HG02623 (cell line): ENCODE results near the gene SPRR2F.

ENCODE experiments used
- ATAC-seq: cut with Tn5 transposase; IDR thresholded peaks from one replicate; pipeline ENCODE4 v1.9.1; 2021; ENCODE audit warnings: moderate library complexity; ENCODE audit not compliant: unreplicated experiment

SPRR2F gene

DNA sequence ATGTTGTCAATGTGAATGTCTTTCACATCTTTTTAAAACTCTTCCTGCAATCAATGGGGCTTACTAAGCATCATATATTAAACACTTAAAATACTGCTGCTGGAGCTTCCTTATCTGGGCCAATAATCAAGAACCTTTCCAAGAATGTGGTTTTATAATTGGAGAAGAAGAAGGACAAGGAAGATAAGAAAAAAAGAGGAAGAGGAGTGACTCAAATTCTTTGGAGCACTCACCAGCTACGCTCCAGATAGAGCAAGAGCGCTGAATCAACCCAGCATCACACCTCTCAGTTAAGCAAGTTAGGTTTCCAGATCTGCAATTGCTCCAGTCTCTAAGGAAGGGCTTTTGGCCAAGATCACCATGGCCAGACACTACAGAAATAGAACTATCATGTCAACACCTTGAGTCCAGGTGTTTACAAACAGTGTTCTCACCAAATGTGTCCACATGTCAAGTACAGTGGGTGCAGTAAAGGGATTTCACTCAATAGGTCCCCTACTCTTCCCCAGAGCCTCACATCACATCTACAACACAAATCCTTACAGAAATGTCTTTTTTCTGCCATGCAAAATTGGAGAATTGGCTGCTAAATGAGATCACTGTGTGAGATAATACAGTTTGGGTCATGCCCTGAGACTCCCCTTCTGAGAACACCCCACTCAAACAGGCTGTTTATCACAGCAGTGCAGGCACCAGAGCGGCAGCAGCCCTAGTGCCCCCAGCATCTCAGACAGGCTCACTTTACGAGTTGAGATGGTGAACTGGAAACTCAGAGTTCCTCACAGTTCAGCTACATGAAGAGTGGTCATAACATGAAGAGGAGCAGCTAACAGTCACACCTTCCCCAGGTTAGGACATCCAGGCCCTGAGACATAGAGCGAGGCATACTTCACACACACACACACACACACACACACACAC lies 40.2 kb downstream of the SPRR2F start:
- no peak for ATAC-seq

DNA sequence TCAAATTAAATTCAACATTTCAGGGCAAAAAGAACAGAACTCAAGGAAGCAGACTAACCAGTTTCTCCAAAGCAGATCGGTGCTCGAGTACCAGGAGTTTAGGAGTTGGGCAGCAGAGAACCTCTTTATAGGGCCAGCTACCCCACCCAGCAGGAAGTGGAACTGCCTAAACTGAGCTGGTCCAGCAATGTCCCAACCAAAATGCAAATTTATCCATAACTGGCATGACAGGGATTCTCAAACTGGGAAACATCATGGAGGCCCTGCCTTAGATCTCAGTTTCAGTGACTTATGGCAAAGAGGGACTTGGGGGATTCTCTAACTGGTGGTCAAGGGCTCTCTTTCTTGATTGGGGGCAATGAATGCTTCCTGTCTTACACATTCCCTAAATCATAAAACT lies 41.8 kb downstream of the SPRR2F start, which contains the start of gene SPRR2B:
Gene SPRR2B (minus strand): TSS at position 101 of the 400 bp plus-strand sequence. CDS start 772 bp downstream, outside the sequence.
- no peak for ATAC-seq

DNA sequence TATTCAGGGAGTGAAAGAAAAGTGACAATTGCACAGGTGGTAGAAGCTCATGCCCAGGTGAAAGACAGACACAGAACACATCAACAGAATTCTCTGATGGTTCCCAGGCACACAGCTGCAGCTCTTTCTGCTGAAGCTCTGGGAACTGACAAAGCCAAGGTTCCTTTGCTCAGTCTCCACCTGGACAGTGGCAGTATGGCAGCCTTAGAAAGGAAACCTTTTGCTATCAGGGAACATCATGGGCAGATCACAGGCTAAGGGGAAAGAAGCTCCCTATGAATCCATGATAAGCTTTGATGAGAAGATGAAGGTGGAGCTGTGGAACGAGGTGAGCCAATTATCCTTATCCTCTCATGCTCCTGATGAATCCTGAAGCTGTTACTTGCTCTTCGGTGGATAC lies 43.1 kb downstream of the SPRR2F start:
- ATAC-seq = no peak
